ENCODE measurements around the gene RRAS.

The RRAS gene

GRCh38 chr19:49657493-49658138 is 17.7 kb upstream of the RRAS start:
- TF ChIP-seq CTCF (IDR thresholded peaks at IDR 0.05; ENCODE audit: low read depth, low read length) = no peak
- no peak for DNase-seq (ENCODE audit: extremely low read depth, low read depth)

- TF ChIP-seq CTCF (IDR thresholded peaks at IDR 0.05; ENCODE audit: low read depth, low read length) = no peak
- no peak for DNase-seq (ENCODE audit: extremely low read depth, low read depth)
Observed at GRCh38 chr19:49656456-49657109, 16.6 kb upstream of the RRAS start.

- no peak for DNase-seq (ENCODE audit: extremely low read depth, low read depth)
- no peak for TF ChIP-seq CTCF (IDR thresholded peaks at IDR 0.05; ENCODE audit: low read depth, low read length)
Observed at GRCh38 chr19:49655570-49656455, 15.9 kb upstream of the RRAS start.

GRCh38 chr19:49654581-49654980 is 14.6 kb upstream of the RRAS start:
- no peak for TF ChIP-seq CTCF (IDR thresholded peaks at IDR 0.05; ENCODE audit: low read depth, low read length)
- DNase-seq (ENCODE audit: extremely low read depth, low read depth) = no peak

GRCh38 chr19:49653466-49653806 is 13.5 kb upstream of the RRAS start:
- TF ChIP-seq CTCF (IDR thresholded peaks at IDR 0.05; ENCODE audit: low read depth, low read length) = no peak
- no peak for DNase-seq (ENCODE audit: extremely low read depth, low read depth)

GRCh38 chr19:49652551-49653465 is 12.9 kb upstream of the RRAS start:
- TF ChIP-seq CTCF (IDR thresholded peaks at IDR 0.05; ENCODE audit: low read depth, low read length) = no peak
- DNase-seq (ENCODE audit: extremely low read depth, low read depth) = no peak
